ENCODE measurements around the gene CERK.
"Not testable (repeated sequence)": the region's sequence is repeated elsewhere in the genome, so short reads cannot be mapped to it uniquely, and the experiment has no call there.

CERK gene, protein sequence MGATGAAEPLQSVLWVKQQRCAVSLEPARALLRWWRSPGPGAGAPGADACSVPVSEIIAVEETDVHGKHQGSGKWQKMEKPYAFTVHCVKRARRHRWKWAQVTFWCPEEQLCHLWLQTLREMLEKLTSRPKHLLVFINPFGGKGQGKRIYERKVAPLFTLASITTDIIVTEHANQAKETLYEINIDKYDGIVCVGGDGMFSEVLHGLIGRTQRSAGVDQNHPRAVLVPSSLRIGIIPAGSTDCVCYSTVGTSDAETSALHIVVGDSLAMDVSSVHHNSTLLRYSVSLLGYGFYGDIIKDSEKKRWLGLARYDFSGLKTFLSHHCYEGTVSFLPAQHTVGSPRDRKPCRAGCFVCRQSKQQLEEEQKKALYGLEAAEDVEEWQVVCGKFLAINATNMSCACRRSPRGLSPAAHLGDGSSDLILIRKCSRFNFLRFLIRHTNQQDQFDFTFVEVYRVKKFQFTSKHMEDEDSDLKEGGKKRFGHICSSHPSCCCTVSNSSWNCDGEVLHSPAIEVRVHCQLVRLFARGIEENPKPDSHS

GRCh38 chr22:46737976-46738646, at the start of gene CERK:
TSS of gene CERK (minus strand) at chr22:46738252. CDS start at chr22:46738148, 104 bp downstream.
- peak; percentile 69 for DNase-seq (ENCODE audit: low spot score)

DNA sequence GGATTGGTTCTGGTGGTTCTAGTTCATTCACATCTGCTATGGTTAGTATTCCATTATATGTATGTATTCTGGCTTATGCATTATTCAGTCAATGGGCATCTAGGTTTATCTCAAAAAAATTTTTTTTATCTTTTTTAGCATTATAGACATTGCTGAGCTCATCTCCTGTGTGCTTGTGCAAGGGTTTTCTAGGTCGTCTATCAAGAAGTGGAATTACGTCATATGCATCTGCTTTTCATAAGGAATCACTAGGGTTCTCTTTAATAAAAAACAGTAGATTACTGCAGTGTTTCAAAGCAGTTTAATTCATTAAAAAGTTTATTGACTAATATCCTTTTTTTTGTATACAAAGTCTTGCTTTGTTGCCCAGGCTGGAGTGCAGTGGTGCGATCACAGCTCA, 45.7 kb upstream of the CERK start:
- no peak for DNase-seq (ENCODE audit: low spot score)

DNA sequence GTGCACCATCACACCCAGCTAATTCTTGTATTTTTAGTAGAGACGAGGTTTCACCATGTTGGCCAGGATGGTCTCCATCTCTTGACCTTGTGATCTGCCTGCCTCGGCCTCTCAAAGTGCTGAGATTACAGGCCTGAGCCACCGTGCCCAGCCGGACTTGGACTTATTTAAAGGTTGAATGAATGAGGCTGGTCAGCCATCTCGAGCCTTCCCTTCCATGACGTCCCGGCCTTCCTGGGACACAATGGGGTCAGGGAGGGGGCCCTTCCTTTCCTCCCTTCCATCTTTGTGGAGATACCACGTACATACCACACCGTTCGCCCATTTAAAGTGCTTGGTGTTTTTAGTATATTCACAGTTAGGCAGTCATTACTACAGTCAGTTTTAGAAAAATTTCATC, 44.1 kb upstream of the CERK start:
- not testable (repeated sequence) for DNase-seq (ENCODE audit: low spot score)

DNA sequence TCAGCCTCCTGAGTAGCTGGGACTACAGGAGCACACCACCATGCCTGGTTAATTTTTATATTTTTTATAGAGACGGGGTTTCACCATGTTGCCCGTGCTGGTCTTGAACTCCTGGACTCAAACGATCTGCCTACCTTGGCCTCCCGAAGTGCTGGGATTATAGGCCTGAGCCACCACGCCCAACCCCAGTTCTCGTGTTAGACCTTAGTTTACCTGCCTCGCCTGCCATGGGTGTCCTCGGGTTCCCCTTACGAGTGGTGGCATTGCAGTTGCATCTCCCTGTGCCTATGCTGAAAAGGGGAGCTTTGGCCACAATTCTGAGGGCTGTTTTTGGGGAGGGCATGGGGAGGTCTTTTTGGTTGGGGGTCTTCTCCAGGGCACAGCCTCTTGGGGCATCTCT, 43.2 kb upstream of the CERK start:
- DNase-seq (ENCODE audit: low spot score), result no peak

- DNase-seq (ENCODE audit: low spot score), result no peak
Observed at GRCh38 chr22:46780453-46780852, 42.4 kb upstream of the CERK start.

GRCh38 chr22:46779651-46780050, 41.6 kb upstream of the CERK start:
- DNase-seq (ENCODE audit: low spot score), result no peak

GRCh38 chr22:46779023-46779422, 41.0 kb upstream of the CERK start:
- DNase-seq (ENCODE audit: low spot score), result no peak

- peak; percentile 26 for DNase-seq (ENCODE audit: low spot score)
Observed at GRCh38 chr22:46777609-46777970, 39.5 kb upstream of the CERK start.

DNA sequence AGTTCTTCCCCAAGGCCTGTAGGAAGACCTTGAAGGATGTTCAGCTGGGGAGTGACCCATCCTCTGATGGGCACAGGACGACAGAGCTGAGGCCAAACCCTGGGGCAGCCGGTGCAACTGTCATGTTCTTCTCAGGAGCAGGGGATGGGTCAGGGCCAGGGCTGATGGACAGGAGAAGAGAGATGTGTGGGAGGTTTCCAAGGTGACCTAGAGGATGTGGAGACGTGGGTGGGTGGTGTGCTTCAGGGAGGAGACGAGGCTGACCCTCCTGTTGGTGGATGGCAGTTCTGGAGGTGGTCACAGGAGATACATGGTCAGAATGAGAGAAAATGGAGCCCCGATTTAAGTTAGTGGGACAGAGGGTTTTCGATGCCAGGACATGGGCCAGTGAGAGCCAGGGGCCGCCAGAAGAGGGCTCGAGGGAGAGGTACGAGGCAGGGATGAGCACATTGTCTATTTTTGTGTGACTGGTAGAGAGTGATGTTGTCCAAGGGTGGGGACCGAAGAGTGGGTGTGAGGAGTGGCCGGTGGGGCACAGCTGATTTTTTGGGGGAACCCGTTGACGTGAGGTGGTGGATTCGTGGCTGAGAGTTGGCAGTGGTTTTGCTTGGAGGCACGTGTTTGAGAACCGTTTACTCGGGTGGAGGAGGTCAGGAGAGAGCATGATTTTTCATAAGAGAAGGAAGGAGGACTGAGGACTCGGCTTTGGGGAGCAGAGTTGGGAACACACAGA, 39.0 kb upstream of the CERK start:
- DNase-seq (ENCODE audit: low spot score), result no peak

DNA sequence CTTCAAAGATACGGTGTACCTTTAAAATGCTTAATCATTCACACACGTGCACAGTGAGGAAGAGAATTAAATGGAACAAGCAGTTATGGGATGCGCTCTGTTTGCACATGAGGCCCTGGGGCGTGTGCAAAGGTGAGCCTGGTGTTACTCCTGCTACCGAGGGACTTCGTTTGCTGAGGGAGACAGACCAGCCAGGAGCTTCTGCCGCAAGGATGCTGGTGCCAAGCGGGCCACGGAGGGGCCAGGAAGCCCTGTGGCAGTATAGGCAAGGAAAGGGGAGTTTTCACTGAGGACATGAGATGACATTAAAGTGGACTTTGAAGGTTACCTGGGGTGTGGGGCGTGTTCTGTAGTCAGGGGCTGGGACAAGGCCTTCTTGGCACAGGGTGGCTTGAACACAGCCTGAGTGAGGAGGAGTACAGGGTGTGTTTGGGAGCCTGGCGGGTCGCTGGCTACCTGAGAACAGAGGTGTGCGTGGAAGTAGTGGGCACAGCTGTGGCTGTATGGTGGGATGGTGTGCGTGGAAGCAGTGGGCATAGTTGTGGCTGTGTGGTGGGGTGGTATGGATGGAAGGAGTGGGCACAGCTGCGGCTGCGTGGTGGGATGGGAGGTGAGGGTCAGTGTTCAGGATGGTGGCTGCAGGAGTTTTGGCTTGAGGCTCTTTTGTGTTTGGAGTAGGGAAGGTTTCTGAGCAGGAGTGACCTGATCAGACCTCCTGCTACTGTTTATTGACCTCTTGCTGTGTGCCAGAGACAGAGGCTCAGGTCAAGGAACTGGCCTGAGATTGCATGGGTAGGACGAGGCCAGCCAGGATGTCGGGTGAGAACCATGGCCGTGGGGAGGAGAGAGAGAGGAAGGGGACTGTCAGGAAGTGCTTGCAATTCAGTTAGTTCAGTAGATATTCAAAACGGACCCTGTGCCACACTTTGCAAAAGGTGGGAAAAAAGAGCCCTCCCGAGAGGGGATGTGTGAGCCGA, 38.1 kb upstream of the CERK start:
- no peak for DNase-seq (ENCODE audit: low spot score)

- DNase-seq (ENCODE audit: low spot score), result no peak
Observed at GRCh38 chr22:46774980-46775849, 37.2 kb upstream of the CERK start.

GRCh38 chr22:46774253-46774979, 36.4 kb upstream of the CERK start:
- no peak for DNase-seq (ENCODE audit: low spot score)

DNA sequence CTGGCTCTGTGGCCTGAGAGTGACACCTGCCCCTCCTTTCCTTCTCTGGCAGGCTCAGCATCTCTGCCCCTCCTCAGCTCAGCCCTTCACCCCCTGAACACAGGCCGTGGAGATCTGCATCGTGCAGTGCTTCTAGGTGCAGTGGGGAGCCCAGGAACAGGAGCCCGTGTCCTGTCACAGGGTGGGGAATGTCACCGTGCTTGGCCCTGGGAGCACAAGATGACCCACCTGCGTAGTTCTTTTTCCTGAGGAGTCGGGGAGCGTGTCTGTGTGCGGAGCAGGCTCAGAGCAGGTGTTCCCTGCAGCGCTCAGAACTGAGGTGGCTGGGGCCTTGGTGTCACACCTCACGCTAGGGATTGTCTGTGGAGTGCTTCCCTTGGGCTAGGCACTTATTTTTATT, 35.0 kb upstream of the CERK start:
- DNase-seq (ENCODE audit: low spot score), result no peak

DNA sequence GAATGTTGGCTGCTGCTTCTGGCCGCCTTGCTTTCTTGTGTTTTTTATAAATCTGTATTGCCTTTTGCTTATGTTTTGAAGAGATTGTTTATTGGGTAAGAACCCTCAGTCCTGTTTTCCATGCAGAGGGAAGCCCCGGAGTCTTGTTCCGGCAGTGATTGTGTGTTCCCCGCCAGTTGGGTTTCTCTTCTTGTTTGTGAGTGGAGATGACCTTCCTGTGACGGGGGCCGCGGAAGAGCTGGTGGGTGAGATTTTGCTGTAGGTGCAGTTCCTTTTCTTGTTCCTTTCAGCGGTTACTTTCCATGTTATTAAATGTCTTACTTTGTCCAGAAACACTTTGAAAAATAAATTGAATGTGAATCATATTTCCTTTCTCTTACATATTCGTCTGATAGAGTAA, 32.7 kb upstream of the CERK start:
- peak; percentile 22 for DNase-seq (ENCODE audit: low spot score)

- DNase-seq (ENCODE audit: low spot score), result no peak
Observed at GRCh38 chr22:46770151-46770641, 32.1 kb upstream of the CERK start.

DNA sequence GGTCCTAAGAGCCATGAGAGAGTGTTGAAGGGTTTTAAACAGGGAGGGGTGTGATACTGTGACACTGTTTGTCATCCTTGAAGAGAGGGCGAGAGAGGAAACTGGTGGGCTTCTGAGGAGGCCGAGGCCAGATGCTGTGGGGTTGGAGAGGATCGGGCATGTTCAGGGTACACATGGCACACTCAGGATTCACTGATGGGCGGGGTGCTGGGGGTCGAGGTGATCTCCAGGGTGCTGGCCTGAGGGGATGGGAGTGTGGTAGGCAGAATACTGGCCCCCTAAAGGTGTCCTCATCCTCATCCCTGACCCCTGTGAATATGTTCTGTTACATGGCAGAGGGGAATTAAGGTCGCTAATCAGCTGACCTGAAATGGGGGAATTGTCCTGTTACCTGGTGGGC, 31.7 kb upstream of the CERK start:
- DNase-seq (ENCODE audit: low spot score), result no peak

GRCh38 chr22:46769191-46769675, 31.2 kb upstream of the CERK start:
- DNase-seq (ENCODE audit: low spot score), result no peak

DNA sequence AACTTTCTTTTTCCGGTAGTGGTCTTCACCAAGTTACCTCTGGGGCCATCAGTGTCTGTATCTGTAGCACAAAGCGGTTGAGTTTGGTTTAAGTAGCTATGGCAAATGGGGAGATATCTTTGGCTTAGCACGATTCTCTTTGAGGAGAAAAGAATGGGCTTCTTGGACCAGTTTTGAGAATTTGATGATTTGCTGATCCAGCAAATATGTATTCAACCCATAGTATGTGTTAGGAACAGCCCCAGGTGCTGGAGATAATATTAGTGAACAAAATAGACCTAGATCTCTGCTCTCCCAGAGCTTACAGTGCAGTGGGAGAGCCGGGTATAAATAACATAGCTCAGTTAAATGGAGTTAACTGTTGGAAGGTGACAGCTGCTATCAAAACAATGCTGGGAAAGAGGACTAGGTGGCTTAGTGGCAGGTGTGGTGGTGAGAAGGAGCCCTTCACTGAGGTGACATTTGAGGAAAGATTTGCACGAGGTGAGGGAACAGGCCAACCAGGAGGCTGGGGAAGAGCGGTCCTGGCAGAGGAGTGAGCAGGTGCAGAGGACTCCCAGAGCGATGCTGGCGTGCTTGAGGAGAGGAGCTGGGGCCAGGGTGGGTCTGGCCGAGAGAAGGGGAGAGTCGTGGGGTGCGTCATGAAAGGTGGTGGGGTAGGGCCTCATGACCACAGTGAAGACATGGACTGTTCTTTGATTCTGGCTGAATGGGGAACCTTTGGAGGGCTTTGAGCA, 29.4 kb upstream of the CERK start:
- DNase-seq (ENCODE audit: low spot score), result no peak

DNA sequence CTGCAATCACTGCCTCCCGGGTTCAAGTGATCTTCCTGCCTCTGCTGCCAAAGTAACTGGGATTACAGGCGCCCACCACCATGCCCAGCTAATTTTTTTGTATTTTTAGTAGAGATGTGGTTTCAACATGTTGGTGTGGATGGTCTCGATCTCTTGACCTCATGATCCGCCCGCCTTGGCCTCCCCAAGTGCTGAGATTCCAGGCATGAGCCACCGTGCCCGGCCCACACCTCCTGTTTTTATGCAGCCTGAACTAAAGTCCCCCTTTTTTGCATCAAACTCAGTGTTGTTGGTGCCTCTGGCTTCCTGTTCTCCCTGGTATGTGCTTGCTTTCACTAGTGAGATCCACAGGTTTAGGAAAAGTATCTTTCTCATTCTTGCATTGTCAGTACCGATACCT, 28.6 kb upstream of the CERK start:
- no peak for DNase-seq (ENCODE audit: low spot score)

Data from CD4-positive, alpha-beta T cell treated with Interleukin-2 at 100 ng/mL for 4 hours (primary cell).